Endodermal cell (in vitro differentiated cells): Measurements from ENCODE around the gene WNT7B. TPM values are rescaled to one million over a fixed set of nuclear protein-coding genes. Genes with fewer than 3 reads are reported as not detected.
A peak's percentile ranks its signal among the peaks of the same experiment; 100 is the strongest.

Source experiments
- DNase-seq: peaks from one replicate; pipeline ENCODE4 v3.0.0-alpha.2; 2017
- H3K27ac ChIP-seq: 2 replicates; pipeline ENCODE4 v1.5.1; 2013; ENCODE audit warnings: mild to moderate bottlenecking, low read depth, low read length, moderate library complexity
- H3K27me3 ChIP-seq: 2 replicates; pipeline ENCODE4 v1.6.1; 2013; ENCODE audit warnings: mild to moderate bottlenecking, low read length, moderate library complexity; ENCODE audit not compliant: insufficient read depth, control insufficient read depth, poor library complexity, severe bottlenecking
- H3K36me3 ChIP-seq: 2 replicates; pipeline ENCODE4 v1.7.0; 2013; ENCODE audit warnings: mild to moderate bottlenecking, low read length, moderate library complexity; ENCODE audit not compliant: control insufficient read depth, insufficient read depth
- H3K4me1 ChIP-seq: one replicate; pipeline ENCODE4 v1.7.0; 2013; ENCODE audit warnings: low read length; ENCODE audit not compliant: control insufficient read depth, insufficient read depth
- H3K4me3 ChIP-seq: 2 replicates; pipeline ENCODE4 v1.5.1; 2013; ENCODE audit warnings: mild to moderate bottlenecking, low read length, moderate library complexity
- H3K9ac ChIP-seq: 2 replicates; pipeline ENCODE4 v1.6.1; 2013; ENCODE audit warnings: mild to moderate bottlenecking, low read length, moderate library complexity; ENCODE audit not compliant: poor library complexity, severe bottlenecking; ENCODE audit errors: extremely low read depth
- H3K9me3 ChIP-seq: 2 replicates; pipeline ENCODE4 v1.6.1; 2013; ENCODE audit warnings: mild to moderate bottlenecking, low read length, moderate library complexity; ENCODE audit not compliant: control insufficient read depth
- H3K27ac Mint-ChIP-seq: 2 replicates; pipeline ENCODE4 v1.8.0; 2020; ENCODE audit warnings: mixed read lengths
- H3K27me3 Mint-ChIP-seq: 2 replicates; pipeline ENCODE4 v1.8.0; 2021; ENCODE audit warnings: mild to moderate bottlenecking, mixed read lengths; ENCODE audit not compliant: insufficient read depth
- H3K36me3 Mint-ChIP-seq: 2 replicates; pipeline ENCODE4 v1.8.0; 2020; ENCODE audit warnings: low read depth, mixed read lengths
- H3K4me1 Mint-ChIP-seq: 2 replicates; pipeline ENCODE4 v1.8.0; 2020; ENCODE audit warnings: mixed read lengths
- H3K4me3 Mint-ChIP-seq: 2 replicates; pipeline ENCODE4 v1.8.0; 2020; ENCODE audit warnings: mild to moderate bottlenecking, moderate library complexity, mixed read lengths
- H3K9me3 Mint-ChIP-seq: 2 replicates; pipeline ENCODE4 v1.8.0; 2020; ENCODE audit warnings: mild to moderate bottlenecking, mixed read lengths
- WGBS, 2 experiments: methylation state at CpG; one replicate each; pipeline versions ENCODE4 v1.1.5 to v1.1.7; 2013; ENCODE audit warnings: missing lambda C conversion rate in 2 of 2, mixed read lengths in 1 of 2; ENCODE audit not compliant: insufficient coverage in 1 of 2, insufficient read length in 1 of 2; 5-methylcytosine and 5-hydroxymethylcytosine counted together
- total RNA-seq, 2 donors: library from RNA; stranded (reverse); fragmentation: NEBNext Ultra II Directional in 1 of 2; extraction: Animal tissue kit (Norgen Biotek cat#: 25700) in 1 of 2; gene quantifications; 2 replicates in 1 of 2; 3 replicates in 1 of 2; pipeline ENCODE4 v1.2.1, GENCODE V29; 2021
- TF ChIP-seq, protein P1 (sequence below): fragments of 200-600 bp; sonication (generic); conservative IDR thresholded peaks from 2 replicates; pipeline ENCODE4 v1.5.0; 2021; ENCODE audit warnings: antibody characterized with exemption, mild to moderate bottlenecking

WNT7B gene
- total RNA-seq, 2 donors from 2014 or later, result not detected

DNA sequence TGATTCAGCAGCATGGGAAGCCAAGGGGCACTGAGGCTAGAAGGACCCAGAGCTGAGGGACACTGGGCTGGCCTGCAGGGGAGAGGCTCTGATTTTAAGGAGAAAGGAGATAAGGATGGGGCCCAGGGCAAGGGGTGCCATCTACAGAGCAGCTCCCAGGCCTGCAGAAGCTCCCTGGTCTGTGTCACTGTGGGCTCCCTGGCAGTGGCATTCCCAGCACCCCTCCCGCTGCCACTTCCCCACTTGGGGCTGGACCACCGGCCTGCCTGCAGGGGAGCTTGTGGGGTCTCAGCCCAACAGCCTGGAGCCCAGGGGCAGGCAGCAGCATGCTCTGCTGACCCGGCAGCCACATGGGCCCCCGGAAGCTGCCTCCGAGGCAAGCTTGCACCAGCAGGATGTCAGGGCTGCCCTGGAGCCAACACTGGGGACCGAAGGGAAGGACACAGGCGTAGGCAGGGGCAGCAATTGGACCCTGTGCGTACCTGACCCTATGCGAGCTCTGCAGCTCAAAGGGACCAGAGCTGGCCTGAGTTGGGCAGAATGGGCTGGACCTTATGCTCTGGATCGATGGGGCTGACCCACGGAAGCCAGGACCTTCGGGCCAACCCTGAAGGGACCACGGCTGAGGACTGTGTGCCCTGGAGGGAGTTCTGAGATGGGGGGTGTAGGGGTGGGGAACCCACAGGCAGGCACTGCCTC is 35.4 kb upstream of the WNT7B start:
- no peaks in the 10 kb centered on the region for H3K27me3 Mint-ChIP-seq
- H3K4me3 Mint-ChIP-seq, result no peak overlapping the region
- H3K4me1 Mint-ChIP-seq, result peaks cover 9% of the 10 kb centered on the region
- Histone ChIP-seq H3K9me3 (no peaks in the 10 kb centered on the region), H3K27me3 (no peaks in the 10 kb centered on the region), H3K4me3 (no peak overlapping the region), H3K9ac (no peak overlapping the region), H3K36me3 (no peaks in the 10 kb centered on the region), H3K27ac (no peak overlapping the region), H3K4me1 (peaks cover 3% of the 10 kb centered on the region)
- H3K9me3 Mint-ChIP-seq, result no peaks in the 10 kb centered on the region
- no peak overlapping the region for H3K27ac Mint-ChIP-seq
- no peaks in the 10 kb centered on the region for H3K36me3 Mint-ChIP-seq
- no peak for DNase-seq
- WGBS, 2 experiments, result 94 to 98% methylated on average over 6 to 13 of the region's 13 CpGs
- TF ChIP-seq, protein P1, sequence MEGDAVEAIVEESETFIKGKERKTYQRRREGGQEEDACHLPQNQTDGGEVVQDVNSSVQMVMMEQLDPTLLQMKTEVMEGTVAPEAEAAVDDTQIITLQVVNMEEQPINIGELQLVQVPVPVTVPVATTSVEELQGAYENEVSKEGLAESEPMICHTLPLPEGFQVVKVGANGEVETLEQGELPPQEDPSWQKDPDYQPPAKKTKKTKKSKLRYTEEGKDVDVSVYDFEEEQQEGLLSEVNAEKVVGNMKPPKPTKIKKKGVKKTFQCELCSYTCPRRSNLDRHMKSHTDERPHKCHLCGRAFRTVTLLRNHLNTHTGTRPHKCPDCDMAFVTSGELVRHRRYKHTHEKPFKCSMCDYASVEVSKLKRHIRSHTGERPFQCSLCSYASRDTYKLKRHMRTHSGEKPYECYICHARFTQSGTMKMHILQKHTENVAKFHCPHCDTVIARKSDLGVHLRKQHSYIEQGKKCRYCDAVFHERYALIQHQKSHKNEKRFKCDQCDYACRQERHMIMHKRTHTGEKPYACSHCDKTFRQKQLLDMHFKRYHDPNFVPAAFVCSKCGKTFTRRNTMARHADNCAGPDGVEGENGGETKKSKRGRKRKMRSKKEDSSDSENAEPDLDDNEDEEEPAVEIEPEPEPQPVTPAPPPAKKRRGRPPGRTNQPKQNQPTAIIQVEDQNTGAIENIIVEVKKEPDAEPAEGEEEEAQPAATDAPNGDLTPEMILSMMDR, result no peak

GRCh38 chr22:46011627-46012181 is 34.7 kb upstream of the WNT7B start:
- Mint-ChIP-seq H3K9me3 (no peaks in the 10 kb centered on the region), H3K4me1 (peaks cover 9% of the 10 kb centered on the region), H3K27me3 (no peaks in the 10 kb centered on the region), H3K27ac (no peak overlapping the region), H3K4me3 (no peak overlapping the region), H3K36me3 (no peaks in the 10 kb centered on the region)
- no peaks in the 10 kb centered on the region for H3K9me3 ChIP-seq
- no peak overlapping the region for H3K9ac ChIP-seq
- peak overlapping the region; percentile 60 for H3K27ac ChIP-seq
- TF ChIP-seq, protein P1, result no peak
- no peak overlapping the region for H3K4me3 ChIP-seq
- no peaks in the 10 kb centered on the region for H3K27me3 ChIP-seq
- DNase-seq, result no peak
- WGBS, 2 experiments, result 88 to 90% methylated on average over 13 to 18 of the region's 18 CpGs
- peaks cover 3% of the 10 kb centered on the region for H3K4me1 ChIP-seq
- no peaks in the 10 kb centered on the region for H3K36me3 ChIP-seq

- H3K27me3 Mint-ChIP-seq, result no peaks in the 10 kb centered on the region
- H3K36me3 ChIP-seq, result no peaks in the 10 kb centered on the region
- WGBS, 2 experiments, result 94 to 97% methylated on average over 19 to 20 of the region's 20 CpGs
- H3K36me3 Mint-ChIP-seq, result no peaks in the 10 kb centered on the region
- H3K27ac Mint-ChIP-seq, result no peak overlapping the region
- H3K9me3 Mint-ChIP-seq, result no peaks in the 10 kb centered on the region
- no peak overlapping the region for H3K27ac ChIP-seq
- H3K4me3 ChIP-seq, result no peak overlapping the region
- no peak overlapping the region for H3K4me3 Mint-ChIP-seq
- no peaks in the 10 kb centered on the region for H3K9me3 ChIP-seq
- H3K27me3 ChIP-seq, result no peaks in the 10 kb centered on the region
- no peak for DNase-seq
- H3K9ac ChIP-seq, result no peak overlapping the region
- TF ChIP-seq, protein P1, result no peak
- peaks cover 9% of the 10 kb centered on the region for H3K4me1 Mint-ChIP-seq
- H3K4me1 ChIP-seq, result peaks cover 3% of the 10 kb centered on the region
Observed at GRCh38 chr22:46010951-46011626, 34.1 kb upstream of the WNT7B start.
